M059J (cell line): ENCODE measurements around the gene LGALS7B. TPM values are rescaled to one million over a fixed set of nuclear protein-coding genes. Genes with fewer than 3 reads are reported as not detected.

Experiments
- total RNA-seq: library from RNA; depleted of rRNA; stranded (reverse); fragments of >200 nt; shearing (Covaris generic); gene quantifications from 2 replicates; pipeline ENCODE4 v1.2.3, GENCODE V29; 2014; rRNA removed

Gene LGALS7B
- total RNA-seq, 1 experiment from 2014 or later, result not detected

Other genes starting within 250 kb of the LGALS7B start
- gene MAP4K1, start 171.2 kb upstream of the LGALS7B start, total RNA-seq, result 0.22 TPM in 1 of 2 replicates, not detected in the other
- 615 and 648 TPM in 2 replicates for gene EIF3K, start 170.0 kb upstream of the LGALS7B start, total RNA-seq
- 271 and 536 TPM in 2 replicates for gene ACTN4, start 141.6 kb upstream of the LGALS7B start, total RNA-seq
- gene CAPN12, start 44.7 kb upstream of the LGALS7B start, total RNA-seq, result 1.0 TPM in 2 replicates
- gene LGALS7, start 15.7 kb upstream of the LGALS7B start, total RNA-seq, result not detected in 2 replicates
- not detected in 2 replicates for gene LGALS4, start 23.7 kb downstream of the LGALS7B start, total RNA-seq
- 31.9 and 33.0 TPM in 2 replicates for gene ECH1, start 42.6 kb downstream of the LGALS7B start, total RNA-seq
- 208 and 271 TPM in 2 replicates for gene HNRNPL, start 60.8 kb downstream of the LGALS7B start, total RNA-seq
- 0.57 and 1.0 TPM in 2 replicates for gene RINL, start 89.1 kb downstream of the LGALS7B start, total RNA-seq
- gene SIRT2, start 110.4 kb downstream of the LGALS7B start, total RNA-seq, result 63.3 and 77.1 TPM in 2 replicates
- 16.5 and 27.5 TPM in 2 replicates for gene NFKBIB, start 110.8 kb downstream of the LGALS7B start, total RNA-seq
- not detected in 2 replicates for gene CCER2, start 123.0 kb downstream of the LGALS7B start, total RNA-seq
- 15.4 and 20.2 TPM in 2 replicates for gene SARS2, start 141.6 kb downstream of the LGALS7B start, total RNA-seq
- gene MRPS12, start 141.7 kb downstream of the LGALS7B start, total RNA-seq, result 57.5 and 76.6 TPM in 2 replicates
- gene FBXO17, start 186.5 kb downstream of the LGALS7B start, total RNA-seq, result 10.8 and 15.3 TPM in 2 replicates
- 6.7 and 10.6 TPM in 2 replicates for gene FBXO27, start 243.3 kb downstream of the LGALS7B start, total RNA-seq